Hematopoietic multipotent progenitor cell treated with erythropoietin and hydrocortisone succinate and interleukin-3 and kit ligand, for 15 days (in vitro differentiated cells): Measurements from ENCODE around the gene MAP3K14.

Experiments
- DNase-seq: peaks from one replicate; pipeline ENCODE4 v3.0.0-alpha.2; 2015; ENCODE audit warnings: low spot score

The MAP3K14 gene

GRCh38 chr17:45282683-45283644 is 33.9 kb downstream of the MAP3K14 start:
- DNase-seq: no peak

- no peak for DNase-seq
These were observed 36.9 kb downstream of the MAP3K14 start for GRCh38 chr17:45279898-45280297.

- no peak for DNase-seq
These were observed 38.8 kb downstream of the MAP3K14 start for GRCh38 chr17:45277992-45278391.

GRCh38 chr17:45277216-45277849 is 39.5 kb downstream of the MAP3K14 start:
- peak; percentile 98 for DNase-seq

- no peak for DNase-seq
These were observed 40.8 kb downstream of the MAP3K14 start for GRCh38 chr17:45276031-45276430.

- no peak for DNase-seq
These were observed 42.8 kb downstream of the MAP3K14 start for GRCh38 chr17:45274033-45274432.

GRCh38 chr17:45273551-45273957 is 43.3 kb downstream of the MAP3K14 start:
- no peak for DNase-seq

GRCh38 chr17:45271603-45272002 is 45.2 kb downstream of the MAP3K14 start:
- DNase-seq: no peak

GRCh38 chr17:45270828-45271418 is 45.9 kb downstream of the MAP3K14 start:
- peak; percentile 30 for DNase-seq

- no peak for DNase-seq
These were observed 46.9 kb downstream of the MAP3K14 start for GRCh38 chr17:45269912-45270311.

GRCh38 chr17:45267436-45268055 is 49.3 kb downstream of the MAP3K14 start:
- no peak for DNase-seq

GRCh38 chr17:45266372-45266926 is 50.4 kb downstream of the MAP3K14 start:
- DNase-seq: no peak

- DNase-seq: no peak
These were observed 51.0 kb downstream of the MAP3K14 start for GRCh38 chr17:45265821-45266220.

- DNase-seq: no peak
These were observed 51.8 kb downstream of the MAP3K14 start for GRCh38 chr17:45264988-45265387.

GRCh38 chr17:45264430-45264829 is 52.4 kb downstream of the MAP3K14 start:
- DNase-seq: no peak

- DNase-seq: no peak
These were observed 53.4 kb downstream of the MAP3K14 start for GRCh38 chr17:45263477-45263860.

- no peak for DNase-seq
These were observed 54.0 kb downstream of the MAP3K14 start for GRCh38 chr17:45262516-45263476.

- DNase-seq: no peak
These were observed 55.0 kb downstream of the MAP3K14 start, which contains the start of gene SPATA32 for GRCh38 chr17:45261577-45262515. SPATA32 (minus strand) TSS chr17:45262094; CDS start chr17:45262016, 78 bp downstream.

- no peak for DNase-seq
These were observed 56.5 kb downstream of the MAP3K14 start for GRCh38 chr17:45260204-45260783.
